ENCODE measurements around the gene NUDT15.

DNA sequence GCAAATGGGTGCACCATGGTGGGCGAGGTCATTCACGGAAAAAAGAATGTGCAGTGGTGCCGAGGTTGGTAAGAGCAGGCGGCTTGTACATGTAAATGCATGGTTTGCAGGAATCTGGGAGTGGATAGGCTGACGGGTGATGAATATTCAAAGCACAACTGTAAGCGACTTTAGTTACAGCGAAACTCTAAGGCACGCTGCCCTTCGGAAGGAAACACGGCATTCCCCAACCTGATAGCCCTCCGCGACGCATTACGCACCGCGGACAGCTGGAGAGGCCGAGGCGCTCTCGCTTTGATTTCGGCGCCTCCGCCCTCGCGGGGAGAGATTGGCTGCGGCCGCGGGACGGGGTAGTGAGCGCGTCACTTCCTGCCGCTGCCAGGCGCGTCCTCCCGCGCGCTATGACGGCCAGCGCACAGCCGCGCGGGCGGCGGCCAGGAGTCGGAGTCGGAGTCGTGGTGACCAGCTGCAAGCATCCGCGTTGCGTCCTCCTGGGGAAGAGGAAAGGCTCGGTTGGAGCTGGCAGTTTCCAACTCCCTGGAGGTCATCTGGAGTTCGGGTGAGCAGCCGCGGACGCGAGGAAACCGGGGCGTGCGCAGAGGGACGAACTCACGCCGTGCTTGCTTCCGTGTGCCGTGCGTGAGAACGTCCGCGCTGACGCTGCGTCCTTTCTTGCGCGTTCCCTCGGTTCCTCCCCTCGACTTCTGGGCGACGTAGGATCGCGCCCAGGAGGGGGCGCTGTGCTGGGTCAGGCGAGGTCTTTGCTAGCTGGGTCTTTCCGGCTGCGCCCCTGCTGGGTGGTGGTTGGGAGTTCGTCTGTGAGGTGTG is at the start of gene NUDT15:
- TF ChIP-seq CTCF (IDR thresholded peaks at IDR 0.05) (peak; percentile 90 to 97 (median 93)), POLR2A (IDR thresholded peaks at IDR 0.05; ENCODE audit: low read depth) (peak; percentile 67), POLR2AphosphoS5 (IDR thresholded peaks at IDR 0.05) (peak; percentile 92 to 96)

Measured in esophagus muscularis mucosa (tissue), 3 donors.